ENCODE results near the gene AKAP7.

The AKAP7 gene

DNA sequence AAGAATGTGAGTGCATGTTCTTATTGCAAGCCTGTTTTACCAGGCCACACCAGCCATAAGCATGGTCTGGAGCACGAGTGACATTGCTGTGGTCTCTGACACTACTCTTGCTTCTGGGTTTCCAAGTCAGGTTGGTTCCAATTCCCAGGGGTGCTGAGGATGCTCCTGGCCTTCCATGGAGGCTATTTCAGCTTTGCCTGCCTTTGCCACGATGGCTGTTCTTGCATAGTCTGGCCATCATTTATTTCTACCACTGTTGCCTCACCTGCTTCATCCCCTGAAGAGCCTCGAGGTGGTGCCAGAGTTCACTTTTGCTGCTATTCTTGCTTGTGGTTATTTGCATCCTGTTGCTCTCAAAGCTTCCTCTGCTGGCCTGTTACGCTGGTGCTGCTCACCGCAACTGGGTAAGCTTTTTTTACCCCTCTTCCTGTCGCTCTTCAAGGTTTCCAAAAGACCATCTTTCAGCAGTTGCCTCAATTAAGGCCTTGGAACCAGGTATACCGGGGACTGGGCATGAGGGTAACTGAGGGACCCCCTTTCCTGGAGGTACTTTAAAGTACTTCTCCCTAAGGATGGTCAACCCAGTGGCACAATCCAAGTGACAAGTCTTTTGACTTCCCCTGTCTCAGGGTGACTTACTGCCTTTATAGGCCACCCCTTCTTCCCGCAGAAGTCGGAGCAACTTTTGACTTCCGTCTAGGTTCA, 64.5 kb downstream of the AKAP7 start:
- peak; percentile 54 for DNase-seq (ENCODE audit: low read depth, low spot score)

DNA sequence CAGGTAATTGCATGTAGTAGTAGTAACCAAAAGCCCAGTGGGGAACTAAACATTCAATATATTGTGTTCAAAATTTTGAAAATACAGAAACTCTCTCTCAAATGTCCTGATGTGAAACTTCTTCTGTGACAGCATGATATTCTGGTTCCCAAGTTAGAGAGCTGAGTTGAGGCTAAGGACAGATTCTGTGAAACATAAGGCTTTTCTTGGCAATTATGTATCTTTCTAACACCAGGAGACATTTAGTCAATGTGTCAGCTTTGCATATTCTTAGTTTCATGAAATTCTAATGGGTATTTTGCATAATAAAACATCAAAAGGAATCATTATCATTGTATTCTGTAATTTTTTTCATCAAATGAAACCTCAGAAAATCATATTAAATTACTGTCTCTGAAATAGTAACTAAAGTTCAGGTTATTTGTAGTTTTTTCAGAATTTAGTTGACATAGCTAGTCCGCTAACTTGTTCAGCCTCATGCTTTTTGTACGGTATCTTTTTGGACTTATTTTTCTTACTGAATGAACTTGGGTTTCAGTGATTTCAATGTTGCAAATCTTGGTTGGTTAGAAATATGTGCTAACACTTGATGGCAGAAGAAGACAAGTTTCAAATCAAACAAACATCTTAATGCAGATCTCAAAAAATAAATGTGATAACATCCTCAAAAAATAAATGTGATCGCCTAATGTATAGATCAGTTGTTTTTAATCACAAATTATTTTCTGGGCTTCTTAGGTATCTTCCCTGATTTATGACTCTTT, 70.4 kb downstream of the AKAP7 start:
- DNase-seq (ENCODE audit: low read depth, low spot score): no peak

DNA sequence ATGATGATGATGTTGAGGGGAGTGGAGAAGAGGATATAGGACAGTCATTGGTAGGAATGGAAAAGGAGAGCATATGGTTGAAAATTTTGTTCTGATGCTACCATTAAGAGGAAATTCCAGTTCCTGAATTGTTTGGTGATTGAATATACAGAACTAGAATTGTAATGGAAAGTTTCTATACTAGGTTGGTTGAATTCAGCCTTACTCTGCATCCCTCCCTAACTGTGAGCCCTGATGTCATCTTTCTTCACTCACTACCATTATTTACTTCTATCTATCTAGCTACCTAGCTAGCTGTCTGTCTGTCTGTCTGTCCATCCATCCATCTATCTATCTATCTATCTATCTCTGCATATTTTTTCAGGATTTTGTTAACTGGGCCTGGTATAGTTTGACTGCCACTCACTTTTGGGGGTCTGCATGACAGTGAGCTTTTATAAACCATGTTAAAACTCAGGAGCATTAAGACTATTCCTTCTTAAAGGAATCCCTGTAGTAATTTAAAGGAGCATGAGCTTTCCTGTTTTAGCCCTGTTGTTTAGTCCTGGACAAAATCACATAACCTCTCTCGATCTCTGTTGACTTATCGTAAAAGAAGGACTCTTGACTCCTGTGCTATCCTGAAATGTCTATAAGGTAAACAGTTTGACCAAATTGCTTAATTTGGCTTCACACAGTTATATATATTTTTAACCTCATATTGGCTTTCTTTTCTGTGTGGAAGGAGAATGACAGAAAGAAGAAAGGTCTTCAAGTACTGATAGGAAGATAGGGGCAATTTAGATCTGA, 71.4 kb downstream of the AKAP7 start:
- DNase-seq (ENCODE audit: low read depth, low spot score): no peak

DNA sequence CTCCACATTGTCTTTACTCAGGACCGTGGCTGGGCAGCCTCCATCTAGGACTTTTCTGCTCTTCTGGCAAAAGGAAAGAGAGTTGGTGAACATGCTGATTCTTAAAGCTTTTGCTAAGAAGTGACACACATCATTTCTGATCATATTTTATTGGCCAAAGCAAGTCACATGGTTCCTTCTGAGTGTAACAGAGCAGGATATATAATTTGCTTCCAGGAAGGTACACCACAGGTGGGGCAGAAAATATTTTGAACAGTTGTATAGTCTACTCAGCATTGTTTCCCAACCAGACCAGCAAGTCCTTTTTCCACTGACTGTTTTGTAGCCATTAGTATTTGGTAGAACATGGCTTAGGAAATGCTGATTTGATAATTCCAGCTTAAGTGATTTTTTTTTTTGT, 73.5 kb downstream of the AKAP7 start:
- DNase-seq (ENCODE audit: low read depth, low spot score): no peak

DNA sequence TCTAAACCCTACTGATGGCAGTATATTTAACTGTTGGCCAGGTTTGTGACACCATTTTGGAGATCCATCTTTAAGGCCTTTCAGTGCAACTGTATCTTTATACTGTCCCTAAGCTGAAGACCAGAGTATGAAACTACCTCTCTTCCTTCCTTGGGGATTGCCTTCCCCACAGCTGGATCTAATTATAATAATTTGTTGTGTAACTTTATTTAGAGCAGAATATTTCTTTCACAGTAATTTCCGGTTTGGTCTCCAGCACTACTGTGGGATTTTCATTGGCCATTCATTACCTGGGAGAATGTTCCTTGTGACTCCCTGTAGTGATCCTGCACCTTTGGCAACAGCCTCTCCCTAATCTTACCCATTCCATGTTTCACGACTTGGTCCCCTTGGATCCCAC, 75.2 kb downstream of the AKAP7 start:
- no peak for DNase-seq (ENCODE audit: low read depth, low spot score)

DNA sequence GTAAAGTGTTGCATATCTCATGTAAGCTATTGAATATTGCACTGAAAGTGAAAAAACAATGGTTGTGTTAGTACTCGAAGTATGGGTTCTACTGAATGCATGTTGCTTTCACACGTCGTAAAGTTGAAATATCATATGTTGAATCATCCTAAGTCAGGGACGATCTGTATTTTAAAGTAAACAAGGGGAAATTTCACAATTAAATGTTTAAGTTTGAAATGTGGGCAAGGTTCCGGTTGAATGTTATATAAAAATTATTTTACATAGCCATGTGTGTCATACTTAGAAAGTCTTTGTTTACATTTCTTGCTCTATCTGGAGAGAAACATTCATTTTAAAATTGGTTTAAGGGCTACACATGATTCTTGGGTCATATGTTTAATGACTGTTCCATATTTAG, 76.8 kb downstream of the AKAP7 start:
- DNase-seq (ENCODE audit: low read depth, low spot score): no peak

DNA sequence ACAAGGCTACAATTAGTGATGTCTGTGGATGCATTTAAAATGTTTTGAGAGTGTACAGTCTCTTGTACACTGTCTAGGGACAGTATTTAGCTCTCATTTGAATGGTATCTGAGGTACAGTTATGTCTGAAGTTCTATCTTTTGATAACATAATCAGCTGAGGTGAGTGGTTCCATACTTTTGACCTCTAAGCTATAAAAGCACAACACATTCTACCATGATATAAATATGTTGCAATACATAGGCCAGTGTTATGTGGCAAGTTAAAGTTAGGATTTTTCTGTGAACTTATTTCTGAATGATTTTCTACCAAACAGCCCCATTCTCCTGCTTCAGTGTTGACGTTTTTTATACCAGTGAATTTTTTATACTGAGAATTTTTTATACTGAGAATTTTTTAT, 77.6 kb downstream of the AKAP7 start:
- no peak for DNase-seq (ENCODE audit: low read depth, low spot score)

DNA sequence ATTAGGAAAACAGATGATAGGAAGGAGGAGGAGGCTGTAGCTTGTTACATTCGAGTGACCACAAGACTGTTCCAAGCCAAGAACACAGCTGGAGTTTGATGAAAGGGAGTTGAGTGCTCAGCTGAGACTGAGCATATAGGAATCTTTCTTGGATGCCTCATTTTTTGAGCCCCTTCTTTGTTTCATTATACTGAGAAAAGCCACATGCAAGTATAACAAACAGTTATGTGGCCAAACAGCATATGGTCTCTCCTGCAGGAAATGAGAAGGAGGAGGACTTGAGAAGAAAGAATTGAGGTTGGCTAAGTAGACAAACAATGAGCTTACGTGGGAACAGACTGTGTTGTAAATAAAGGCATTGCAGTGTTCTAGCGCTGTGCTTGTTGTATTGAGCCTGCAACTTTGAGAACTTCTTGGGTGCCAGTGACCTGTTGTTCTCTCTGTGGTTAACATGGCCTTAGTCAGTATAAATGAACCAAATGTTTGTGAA, 78.3 kb downstream of the AKAP7 start:
- peak; percentile 56 for DNase-seq (ENCODE audit: low read depth, low spot score)

DNA sequence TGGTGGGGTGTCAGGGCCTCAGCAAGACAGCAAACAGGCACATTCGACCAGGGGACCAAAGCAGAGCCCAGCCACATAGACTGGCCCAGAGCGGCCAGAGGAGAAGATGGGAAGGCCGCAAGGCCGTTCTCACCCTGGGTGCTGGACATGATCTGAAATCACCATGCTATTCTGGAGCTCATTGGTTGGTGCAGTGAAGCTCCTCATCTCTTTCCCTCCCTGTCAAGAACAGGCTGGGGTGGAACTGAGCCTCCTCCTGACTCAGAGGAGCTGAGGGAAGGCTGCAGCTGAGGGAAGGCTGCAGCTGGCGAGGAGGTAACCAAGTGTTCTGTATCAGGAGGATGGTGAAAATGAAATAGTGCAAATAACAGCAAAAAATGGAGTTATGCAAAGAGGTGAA, 80.0 kb downstream of the AKAP7 start:
- no peak for DNase-seq (ENCODE audit: low read depth, low spot score)

DNA sequence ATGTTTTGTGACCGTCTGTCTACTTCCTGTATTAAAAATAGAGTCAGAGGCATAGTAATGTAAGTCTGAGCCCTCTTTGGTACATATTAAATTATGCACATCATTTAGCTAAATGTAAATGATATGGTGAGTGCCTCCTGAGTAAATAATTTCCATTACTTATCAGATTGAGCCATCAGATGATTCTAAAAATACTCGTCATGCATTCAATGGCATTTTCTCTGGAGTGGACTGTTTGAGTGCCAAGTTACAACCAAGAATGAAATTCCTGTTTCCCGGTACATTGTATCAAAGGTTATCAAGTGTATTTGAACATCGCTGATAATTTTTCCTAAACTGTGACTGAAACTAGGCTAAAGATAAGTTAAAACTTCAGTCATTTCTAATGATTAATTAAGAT, 81.0 kb downstream of the AKAP7 start:
- no peak for DNase-seq (ENCODE audit: low read depth, low spot score)

DNA sequence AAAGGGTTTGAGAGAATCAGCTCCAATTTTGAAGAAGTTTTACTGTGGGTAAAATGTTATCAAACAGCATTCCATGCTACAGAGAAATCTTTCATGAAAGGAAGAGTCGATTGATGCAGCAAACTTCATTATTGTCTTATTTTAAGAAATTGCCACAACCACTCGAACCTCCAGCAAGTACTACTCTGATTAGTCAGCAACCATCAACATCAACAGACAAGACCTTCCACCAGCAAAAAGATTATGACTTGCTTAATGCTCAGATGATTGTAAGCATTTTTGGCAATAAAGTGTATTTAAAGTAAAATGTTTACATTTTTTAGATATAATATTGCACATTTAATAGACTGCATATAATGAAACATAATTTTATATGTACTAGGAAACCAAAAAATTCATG, 87.5 kb downstream of the AKAP7 start:
- no peak for DNase-seq (ENCODE audit: low read depth, low spot score)

DNA sequence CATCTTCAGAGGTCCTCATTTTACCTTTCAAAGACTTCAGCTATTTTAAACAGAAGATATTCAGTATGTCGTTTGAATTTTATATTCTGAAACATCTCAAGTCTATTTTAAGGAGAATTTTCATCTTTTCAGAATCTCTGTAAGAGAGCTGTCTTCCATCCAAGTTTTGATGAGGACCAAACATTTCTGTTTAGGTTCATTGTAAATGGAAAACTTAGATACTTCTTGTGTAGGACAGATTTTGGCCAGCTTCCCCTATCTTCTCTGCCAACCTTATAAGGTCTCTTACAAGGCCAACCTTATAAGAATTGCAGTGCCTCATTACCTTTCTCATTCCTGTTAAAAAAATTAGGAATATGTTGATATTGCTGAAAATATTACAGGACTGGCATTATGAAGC, 88.1 kb downstream of the AKAP7 start:
- DNase-seq (ENCODE audit: low read depth, low spot score): no peak

DNA sequence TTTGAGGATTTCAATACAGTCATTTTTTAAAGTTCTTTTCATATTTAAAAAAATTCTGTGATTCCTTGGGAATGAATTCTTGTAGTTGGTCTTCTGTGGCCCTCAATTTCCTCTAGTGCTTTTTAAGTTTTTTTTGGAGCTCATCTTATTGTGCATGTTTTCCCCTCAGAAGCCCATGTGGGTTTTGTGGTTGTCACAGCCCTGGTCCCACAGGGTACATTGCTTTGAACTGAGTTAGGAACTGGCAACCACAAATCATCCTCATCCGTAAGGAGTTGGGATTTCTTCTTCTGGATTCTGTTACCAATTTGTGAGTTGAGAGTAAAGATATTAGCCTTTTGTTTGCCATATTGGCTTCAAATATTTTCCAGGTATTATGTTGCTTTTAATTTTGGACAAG, 89.9 kb downstream of the AKAP7 start:
- peak; percentile 4 for DNase-seq (ENCODE audit: low read depth, low spot score)

DNA sequence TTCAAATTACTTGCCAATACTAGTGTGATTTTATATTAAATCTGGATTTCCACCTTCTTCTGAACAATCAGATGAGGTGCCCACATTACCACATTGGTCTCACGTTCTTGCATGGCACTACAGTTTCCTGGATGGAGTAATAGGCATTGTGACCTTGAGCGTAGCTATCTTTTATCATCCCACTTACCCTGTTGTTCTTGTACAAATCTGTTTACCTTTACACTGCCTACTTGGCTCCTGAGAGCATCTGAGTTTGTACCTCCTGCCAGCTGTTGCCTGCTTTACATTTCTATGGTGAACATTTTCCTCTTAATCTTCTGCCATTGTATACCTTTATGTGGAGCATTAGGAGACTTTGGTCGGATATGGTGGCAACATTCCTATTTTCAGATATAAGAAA, 90.7 kb downstream of the AKAP7 start:
- DNase-seq (ENCODE audit: low read depth, low spot score): no peak

DNA sequence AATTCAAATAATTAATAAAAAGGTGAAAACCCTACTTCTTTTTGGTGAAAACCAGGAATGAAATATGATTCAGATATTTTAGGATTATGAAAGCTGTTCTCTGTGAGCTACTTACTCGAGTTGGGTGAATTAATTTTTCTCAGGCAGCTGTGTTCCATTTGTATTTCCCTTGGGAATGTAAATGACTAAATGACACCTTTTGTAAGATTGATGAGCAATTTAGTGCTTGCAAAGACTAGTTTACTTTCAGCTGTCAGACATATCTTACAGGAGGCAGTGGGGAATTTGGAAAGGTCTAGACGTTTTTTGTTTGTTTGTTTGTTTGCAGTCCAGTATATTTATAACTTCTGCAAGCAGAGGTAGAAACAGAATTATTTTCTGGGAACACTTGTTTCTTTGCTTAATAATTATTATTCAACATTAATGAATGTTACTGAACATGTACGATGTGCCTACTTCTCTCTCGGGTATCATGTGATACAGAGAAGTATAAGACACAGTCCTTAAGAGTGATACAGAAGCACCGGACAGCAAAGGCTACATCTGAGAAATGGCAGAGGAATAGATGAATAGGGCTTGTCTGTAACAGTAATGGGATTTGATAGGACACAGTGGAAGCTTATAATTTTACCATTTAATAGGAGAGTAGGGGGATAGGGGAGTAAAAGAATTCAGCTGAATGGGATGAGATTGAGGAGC, 91.3 kb downstream of the AKAP7 start:
- no peak for DNase-seq (ENCODE audit: low read depth, low spot score)

DNA sequence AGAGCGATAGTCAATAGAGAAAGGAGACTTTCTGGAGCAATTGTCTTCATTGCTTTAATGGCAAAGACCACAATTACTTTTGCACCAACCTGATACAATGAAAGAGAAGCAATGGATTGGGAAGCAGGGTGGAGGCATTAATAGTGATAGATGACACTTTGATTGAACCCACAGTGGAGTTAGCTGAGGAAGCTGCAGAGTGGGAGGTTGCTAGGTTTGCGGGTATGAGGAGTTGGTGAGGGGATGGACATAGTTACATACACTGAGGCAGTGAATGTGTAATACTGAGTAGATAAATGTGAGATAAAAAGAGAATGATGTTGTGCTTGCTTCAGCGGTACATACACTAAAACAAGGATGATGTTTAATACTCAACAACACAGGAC, 91.9 kb downstream of the AKAP7 start:
- no peak for DNase-seq (ENCODE audit: low read depth, low spot score)

DNA sequence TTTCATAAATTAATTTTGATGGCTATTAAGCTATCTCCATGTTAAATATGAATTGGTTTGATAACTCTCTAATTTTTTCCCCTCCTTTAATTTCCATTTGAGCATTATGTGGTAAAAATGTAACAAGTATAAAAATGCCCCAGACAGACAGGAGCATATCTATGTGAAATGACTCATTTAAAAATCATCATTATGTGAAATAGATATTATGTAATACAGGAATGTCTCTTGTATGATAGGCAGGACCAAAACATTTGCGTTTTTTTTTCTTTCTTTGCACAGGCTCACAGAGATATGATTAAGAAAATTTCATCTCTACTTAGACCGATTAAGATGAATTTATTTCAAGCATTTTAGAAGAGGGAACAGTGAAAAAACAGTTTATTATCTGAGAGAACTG, 95.8 kb downstream of the AKAP7 start:
- no peak for DNase-seq (ENCODE audit: low read depth, low spot score)

DNA sequence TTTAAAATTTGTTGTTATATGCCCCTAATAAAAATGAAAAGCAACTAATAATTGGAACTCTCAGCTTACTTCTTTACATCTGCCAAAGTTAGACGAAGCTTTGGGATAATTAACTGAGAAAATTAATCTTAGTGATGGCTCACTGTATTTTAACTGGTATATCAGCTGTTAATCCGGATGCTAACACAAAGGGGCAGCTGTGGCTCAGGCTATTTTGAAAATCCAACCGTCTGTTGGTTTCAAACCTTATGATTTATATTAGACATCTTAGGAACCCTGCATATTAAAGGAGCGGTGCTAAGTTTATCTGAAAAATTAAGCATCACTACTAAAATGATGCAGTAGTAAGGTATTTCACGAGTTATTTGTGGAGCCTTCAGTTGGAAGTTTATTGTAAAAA, 96.6 kb downstream of the AKAP7 start:
- DNase-seq (ENCODE audit: low read depth, low spot score): no peak

DNA sequence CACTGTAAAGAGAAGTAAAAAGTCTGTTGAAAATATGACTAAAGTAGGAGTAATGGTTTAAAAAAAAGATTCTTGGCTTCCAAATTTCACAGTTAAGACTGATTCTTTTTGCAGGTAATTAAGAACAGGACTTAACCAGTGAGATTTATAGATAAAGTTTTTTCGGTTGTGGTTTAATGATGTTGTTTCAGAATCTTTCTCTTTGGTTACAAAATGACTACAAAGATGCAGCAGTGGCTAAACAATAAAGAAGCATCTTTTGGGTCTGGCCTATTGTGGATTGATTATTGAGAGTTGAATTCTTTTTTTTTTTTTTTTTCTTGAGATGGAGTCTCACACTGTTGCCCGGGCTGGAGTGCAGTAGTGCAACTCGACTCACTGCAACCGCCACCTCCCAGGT, 109.7 kb downstream of the AKAP7 start:
- no peak for DNase-seq (ENCODE audit: low read depth, low spot score)

DNA sequence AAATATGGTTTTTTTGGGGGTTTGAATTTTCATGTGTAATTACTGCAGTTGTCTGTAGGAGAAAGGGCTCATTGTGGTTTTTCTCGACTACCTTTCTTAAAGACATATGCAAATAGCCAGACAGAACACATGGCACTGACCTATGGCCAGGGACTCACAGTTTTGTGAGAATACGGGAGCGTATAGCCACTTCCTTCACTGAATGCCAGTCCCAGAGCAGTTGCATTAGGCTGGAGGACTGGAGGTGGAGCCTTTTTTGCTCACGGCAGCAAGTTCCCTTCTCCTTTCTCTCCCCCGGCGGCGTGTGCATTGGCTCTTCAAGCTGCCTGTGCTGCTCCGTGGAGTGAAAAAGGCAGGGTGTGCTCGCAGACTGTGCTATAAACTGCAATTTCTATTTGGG, 114.9 kb downstream of the AKAP7 start:
- peak; percentile 74 for DNase-seq (ENCODE audit: low read depth, low spot score)

DNA sequence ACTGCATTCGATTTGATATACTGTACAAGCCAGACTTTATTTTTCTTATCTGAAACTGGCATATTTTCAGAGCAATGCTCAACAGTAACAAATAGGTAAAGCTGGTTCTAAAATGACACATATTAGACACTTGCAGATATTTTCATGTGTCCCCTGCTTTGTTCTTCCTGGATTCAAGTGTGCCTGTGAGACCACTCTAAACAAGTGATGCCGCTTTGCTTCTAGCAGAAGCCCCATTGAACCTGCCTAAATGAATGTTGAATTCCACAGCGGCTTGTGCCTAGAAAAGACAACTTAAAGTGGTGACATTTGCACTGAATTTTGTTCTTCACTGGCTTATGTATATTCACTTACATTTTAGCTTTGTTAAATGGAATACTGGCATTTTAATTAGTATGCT, 115.7 kb downstream of the AKAP7 start:
- DNase-seq (ENCODE audit: low read depth, low spot score): peak; percentile 1

Data from astrocyte of the hippocampus (primary cell).